Activated T-helper 9 cell treated with anti-CD3 and anti-CD28 coated beads, Interleukin-2, amount 50 U/mL, for 16 hours (primary cell): ENCODE data around the gene C20orf173.

Experiments used
- DNase-seq: peaks from one replicate; pipeline ENCODE4 v3.0.0-alpha.2; 2020; ENCODE audit warnings: low read depth

C20orf173 gene

DNA sequence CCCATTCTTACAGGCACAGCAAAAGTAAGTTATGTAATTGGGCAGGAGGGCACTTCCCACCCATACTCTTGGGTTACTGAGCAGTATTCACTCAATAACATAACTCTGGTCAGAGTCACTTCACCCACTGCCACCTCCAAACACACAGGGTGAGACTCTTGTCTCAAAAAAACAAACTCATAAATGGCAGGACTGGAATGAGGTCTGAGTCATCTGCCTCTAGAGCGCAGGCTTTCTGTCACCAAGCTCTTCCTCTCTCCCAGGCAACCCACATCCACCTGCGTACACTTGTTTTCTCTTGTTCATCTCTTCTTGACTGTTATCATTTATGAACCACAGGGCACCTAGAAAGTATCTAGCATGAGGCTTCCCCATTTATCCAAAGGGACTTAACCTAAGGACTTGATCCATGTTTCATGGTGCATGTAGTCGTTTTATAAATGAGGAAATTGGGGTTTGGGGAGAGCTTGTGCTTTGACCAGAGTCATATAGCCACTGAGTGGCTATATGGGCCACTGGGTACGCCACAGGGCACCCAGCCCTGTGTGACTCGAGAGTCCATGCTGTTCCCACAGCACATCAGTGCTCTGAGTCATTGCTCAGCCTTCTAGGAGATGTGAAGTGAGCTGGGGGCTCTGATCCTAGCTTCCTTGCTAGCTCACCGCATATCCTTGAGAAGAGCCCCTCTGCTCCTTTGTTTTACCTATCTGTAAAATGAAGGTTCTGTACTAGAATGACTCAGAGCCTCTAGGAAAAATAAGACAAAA is 22.4 kb downstream of the C20orf173 start:
- DNase-seq = no peak

DNA sequence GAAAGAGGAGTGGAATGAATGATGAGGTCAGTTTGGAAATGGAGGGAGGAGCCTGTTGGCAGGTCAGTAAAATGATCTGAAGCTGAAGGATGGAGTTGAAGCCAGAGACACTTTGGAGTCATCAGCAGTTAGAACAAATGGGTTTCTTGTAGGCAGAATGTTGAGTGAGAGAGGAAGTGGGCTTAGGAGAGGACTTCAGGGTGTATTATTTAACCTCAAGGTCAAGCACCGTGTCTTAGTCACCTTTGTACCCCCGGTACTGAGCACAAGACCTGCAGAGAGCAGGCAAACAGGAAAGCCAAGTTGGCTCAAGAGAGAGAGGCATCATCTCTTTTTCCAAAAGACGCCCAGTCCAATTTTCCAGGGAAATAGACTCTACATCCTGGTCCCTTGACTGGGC is 23.3 kb downstream of the C20orf173 start:
- no peak for DNase-seq

GRCh38 chr20:35504751-35505150 is 24.7 kb downstream of the C20orf173 start:
- no peak for DNase-seq

DNA sequence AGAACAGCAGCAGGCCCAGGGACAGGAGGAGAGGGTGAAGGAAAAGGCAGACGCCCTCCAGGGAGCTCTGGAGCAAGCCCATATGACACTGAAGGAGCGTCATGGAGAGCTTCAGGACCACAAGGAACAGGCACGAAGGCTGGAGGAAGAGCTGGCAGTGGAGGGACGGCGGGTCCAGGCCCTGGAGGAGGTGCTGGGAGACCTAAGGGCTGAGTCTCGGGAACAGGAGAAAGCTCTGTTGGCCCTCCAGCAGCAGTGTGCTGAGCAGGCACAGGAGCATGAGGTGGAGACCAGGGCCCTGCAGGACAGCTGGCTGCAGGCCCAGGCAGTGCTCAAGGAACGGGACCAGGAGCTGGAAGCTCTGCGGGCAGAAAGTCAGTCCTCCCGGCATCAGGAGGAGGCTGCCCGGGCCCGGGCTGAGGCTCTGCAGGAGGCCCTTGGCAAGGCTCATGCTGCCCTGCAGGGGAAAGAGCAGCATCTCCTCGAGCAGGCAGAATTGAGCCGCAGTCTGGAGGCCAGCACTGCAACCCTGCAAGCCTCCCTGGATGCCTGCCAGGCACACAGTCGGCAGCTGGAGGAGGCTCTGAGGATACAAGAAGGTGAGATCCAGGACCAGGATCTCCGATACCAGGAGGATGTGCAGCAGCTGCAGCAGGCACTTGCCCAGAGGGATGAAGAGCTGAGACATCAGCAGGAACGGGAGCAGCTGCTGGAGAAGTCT is 25.5 kb downstream of the C20orf173 start:
- no peak for DNase-seq

- DNase-seq = no peak
Measured at GRCh38 chr20:35503281-35503680, 26.2 kb downstream of the C20orf173 start.

- no peak for DNase-seq
Measured at GRCh38 chr20:35502352-35502751, 27.1 kb downstream of the C20orf173 start.

DNA sequence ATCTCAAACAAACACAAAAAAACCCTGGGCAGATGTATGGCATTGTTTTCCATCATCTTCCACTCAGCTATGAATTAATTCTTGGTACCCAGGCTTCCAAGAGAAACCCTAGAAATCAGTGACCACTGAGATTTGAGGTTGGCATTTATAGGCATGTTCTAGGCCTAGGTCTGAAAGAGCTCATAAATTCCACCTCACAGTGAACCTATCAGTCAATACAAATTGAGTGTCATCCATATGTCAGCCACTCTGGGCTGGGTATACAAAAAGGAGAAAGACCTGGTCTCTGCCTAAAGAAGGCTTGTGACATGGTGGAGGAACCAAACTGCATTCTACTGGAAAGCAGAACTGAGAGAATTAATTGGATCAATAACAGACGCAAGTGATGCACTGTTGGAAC is 30.2 kb downstream of the C20orf173 start:
- no peak for DNase-seq

DNA sequence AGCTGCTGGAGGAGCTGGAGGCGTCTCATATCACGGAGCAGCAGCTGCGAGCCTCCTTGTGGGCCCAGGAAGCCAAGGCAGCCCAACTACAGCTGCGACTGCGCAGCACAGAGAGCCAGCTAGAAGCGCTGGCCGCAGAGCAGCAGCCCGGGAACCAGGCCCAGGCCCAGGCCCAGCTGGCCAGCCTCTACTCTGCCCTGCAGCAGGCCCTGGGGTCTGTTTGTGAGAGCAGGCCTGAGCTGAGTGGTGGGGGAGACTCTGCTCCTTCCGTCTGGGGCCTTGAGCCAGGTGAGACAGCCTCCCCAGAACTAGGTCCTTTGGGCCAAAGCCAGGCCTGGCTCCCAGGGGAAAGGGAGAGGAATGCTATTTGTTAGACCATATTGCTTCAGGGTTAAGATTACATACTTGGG is 31.7 kb downstream of the C20orf173 start:
- DNase-seq = no peak

GRCh38 chr20:35497320-35497719 is 32.1 kb downstream of the C20orf173 start:
- no peak for DNase-seq

DNA sequence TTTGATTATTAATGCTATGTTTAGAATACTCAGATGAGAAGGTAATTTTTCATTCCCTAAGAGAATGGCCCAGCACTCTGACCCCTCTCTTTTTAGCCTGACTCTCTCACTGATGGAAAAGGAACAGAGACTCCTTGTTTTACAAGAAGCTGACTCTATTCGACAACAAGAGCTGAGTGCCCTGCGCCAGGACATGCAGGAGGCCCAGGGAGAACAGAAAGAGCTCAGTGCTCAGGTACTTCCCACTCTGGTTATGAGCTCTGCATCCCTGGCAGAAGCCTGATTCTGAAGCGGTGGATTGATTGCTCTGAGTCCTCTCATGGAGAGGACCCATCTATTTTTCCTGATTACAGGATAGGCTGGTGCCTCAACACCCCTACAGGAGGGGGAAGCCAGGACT is 33.0 kb downstream of the C20orf173 start:
- no peak for DNase-seq

DNA sequence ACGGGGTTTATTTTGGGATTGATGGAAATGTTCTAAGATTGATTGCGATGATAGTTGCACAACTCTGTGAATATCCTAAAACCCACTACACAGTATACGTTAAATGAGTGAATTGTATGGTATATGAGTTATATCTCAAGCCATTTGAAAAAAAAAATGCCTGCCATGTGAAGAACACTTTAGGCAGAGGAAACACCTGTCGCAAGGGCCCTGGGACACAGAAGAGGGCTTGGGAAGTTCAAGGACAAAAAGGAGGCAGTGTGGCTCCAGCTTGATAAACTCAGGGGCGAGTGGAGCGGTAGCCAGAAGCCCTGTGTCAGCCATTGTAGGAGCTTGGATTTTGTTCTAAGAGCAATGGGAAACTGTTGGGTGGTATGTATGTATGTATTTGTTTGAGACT is 37.1 kb downstream of the C20orf173 start:
- DNase-seq = no peak

GRCh38 chr20:35491823-35492222 is 37.6 kb downstream of the C20orf173 start:
- no peak for DNase-seq

DNA sequence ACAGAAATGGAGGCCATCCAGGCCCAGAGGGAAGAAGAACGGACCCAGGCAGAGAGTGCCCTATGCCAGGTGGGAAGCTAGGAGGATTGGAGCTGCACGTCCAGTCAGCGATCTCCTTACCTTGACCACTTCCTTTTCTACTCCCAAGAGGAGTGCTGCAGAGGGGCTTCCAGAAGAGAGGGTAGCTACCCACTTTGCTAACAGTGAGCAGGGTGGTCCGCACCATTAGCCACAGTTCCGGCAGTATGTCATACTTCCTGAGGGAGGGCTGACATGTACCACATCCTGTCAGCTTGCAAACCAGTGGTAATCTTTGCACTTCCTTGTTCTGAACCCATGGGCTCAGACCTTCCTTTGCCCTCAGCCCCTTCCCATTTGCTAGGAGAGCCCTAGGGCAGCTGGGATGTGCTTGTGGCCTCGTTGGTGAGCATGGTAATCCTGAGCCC is 38.7 kb downstream of the C20orf173 start:
- peak; percentile 28 for DNase-seq

GRCh38 chr20:35489717-35490116 is 39.7 kb downstream of the C20orf173 start:
- DNase-seq = no peak

GRCh38 chr20:35487479-35487878 is 42.0 kb downstream of the C20orf173 start:
- DNase-seq = no peak

- DNase-seq = no peak
Measured at GRCh38 chr20:35479798-35480197, 49.7 kb downstream of the C20orf173 start.

GRCh38 chr20:35478804-35479472 is 50.5 kb downstream of the C20orf173 start:
- DNase-seq = no peak
